Ectodermal cell (in vitro differentiated cells): ENCODE data around the gene DHRSX.
"Not testable (repeated sequence)": the region's sequence is repeated elsewhere in the genome, so short reads cannot be mapped to it uniquely, and the experiment has no call there.

Experiments used
- H3K27ac ChIP-seq: 2 replicates; pipeline ENCODE4 v1.7.0; 2013; ENCODE audit warnings: mild to moderate bottlenecking, low read depth, low read length; ENCODE audit not compliant: insufficient read depth, poor library complexity, severe bottlenecking
- H3K27me3 ChIP-seq: 2 replicates; pipeline ENCODE4 v1.7.0; 2013; ENCODE audit warnings: mild to moderate bottlenecking, low read length; ENCODE audit not compliant: insufficient read depth, control insufficient read depth, poor library complexity, severe bottlenecking
- H3K36me3 ChIP-seq: one replicate; pipeline ENCODE4 v1.7.0; 2013; ENCODE audit warnings: low read length; ENCODE audit not compliant: control insufficient read depth, insufficient read depth
- H3K4me1 ChIP-seq: one replicate; pipeline ENCODE4 v1.7.0; 2013; ENCODE audit warnings: low read length; ENCODE audit not compliant: control insufficient read depth, insufficient read depth
- H3K4me3 ChIP-seq: 2 replicates; pipeline ENCODE4 v1.7.0; 2013; ENCODE audit warnings: low read depth, low read length, control low read depth; ENCODE audit not compliant: insufficient read depth
- H3K9me3 ChIP-seq: 2 replicates; pipeline ENCODE4 v1.7.0; 2013; ENCODE audit warnings: mild to moderate bottlenecking, low read length, moderate library complexity; ENCODE audit not compliant: control insufficient read depth
- WGBS, 2 experiments: methylation state at CpG; one replicate each; pipeline ENCODE4 v1.1.7; 2013; ENCODE audit warnings: missing lambda C conversion rate in 2 of 2; 5-methylcytosine and 5-hydroxymethylcytosine counted together

The DHRSX gene

GRCh38 chrX:2520539-2520938 lies 19.8 kb upstream of the DHRSX start:
- H3K4me3 ChIP-seq, result no peak overlapping the region
- no peaks in the 10 kb centered on the region for H3K36me3 ChIP-seq
- no peak overlapping the region for H3K27ac ChIP-seq
- H3K27me3 ChIP-seq, result no peaks in the 10 kb centered on the region
- H3K4me1 ChIP-seq, result peaks cover 5% of the 10 kb centered on the region
- H3K9me3 ChIP-seq, result no peaks in the 10 kb centered on the region
- 90 to 93% methylated on average over 8 of the region's 8 CpGs for WGBS, 2 experiments

- H3K27me3 ChIP-seq, H3K9me3 ChIP-seq, H3K4me1 ChIP-seq, H3K4me3 ChIP-seq, H3K27ac ChIP-seq, H3K36me3 ChIP-seq: not testable (repeated sequence)
- 92 to 94% methylated on average over 3 of the region's 3 CpGs for WGBS, 2 experiments
These were observed 18.9 kb upstream of the DHRSX start for GRCh38 chrX:2519638-2520037.

DNA sequence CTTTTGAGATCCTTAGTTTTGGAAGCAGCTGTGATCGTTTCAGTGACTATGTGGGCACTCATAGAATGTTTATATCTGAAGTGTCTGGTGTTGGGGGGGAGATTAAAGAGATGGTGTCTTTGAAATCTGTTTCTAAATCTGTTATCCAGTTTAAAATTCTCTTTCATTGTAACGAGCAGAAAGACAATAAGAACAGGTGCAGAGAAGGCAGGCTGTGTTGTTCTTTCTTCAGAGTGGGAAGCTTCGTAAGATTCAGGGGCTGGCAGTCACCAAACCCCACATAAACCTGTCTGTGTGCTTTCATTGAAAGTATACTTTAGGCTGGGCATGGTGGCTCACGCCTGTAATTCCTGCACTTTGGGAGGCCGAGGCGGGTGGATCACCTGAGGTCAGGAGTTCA lies 16.3 kb upstream of the DHRSX start:
- Histone ChIP-seq H3K36me3 (no peaks in the 10 kb centered on the region), H3K27ac (no peak overlapping the region), H3K27me3 (no peaks in the 10 kb centered on the region), H3K4me3 (no peak overlapping the region), H3K4me1 (peaks cover 8% of the 10 kb centered on the region), H3K9me3 (no peaks in the 10 kb centered on the region)
- WGBS, 2 experiments, result 83 to 85% methylated on average over 6 of the region's 6 CpGs

DNA sequence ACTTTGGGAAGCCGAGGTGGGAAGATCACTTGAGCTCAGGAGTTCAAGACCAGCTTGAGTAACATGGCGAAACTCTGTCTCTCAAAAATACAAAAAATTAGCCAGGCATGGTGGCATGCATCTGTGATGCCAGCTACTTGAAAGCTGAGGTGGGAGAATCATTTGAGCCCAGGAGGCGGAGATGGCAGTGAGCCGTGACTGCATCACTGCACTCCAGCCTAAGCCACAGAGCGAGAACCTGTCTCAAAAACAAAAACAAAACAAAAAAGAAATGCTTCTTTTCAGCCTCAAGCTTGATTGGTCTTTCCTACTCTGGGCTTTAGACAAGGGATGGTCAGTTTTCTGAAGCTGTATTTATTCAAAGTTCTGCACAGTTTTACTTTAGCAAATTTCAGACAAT lies 15.8 kb upstream of the DHRSX start:
- H3K9me3 ChIP-seq, result no peaks in the 10 kb centered on the region
- no peak overlapping the region for H3K4me3 ChIP-seq
- no peaks in the 10 kb centered on the region for H3K36me3 ChIP-seq
- H3K27ac ChIP-seq, result no peak overlapping the region
- WGBS, 2 experiments, result 84 to 87% methylated on average over 5 of the region's 5 CpGs
- no peaks in the 10 kb centered on the region for H3K27me3 ChIP-seq
- H3K4me1 ChIP-seq, result peaks cover 8% of the 10 kb centered on the region

- Histone ChIP-seq H3K36me3 (no peaks in the 10 kb centered on the region), H3K27me3 (no peaks in the 10 kb centered on the region), H3K4me1 (peaks cover 8% of the 10 kb centered on the region), H3K4me3 (no peak overlapping the region), H3K27ac (no peak overlapping the region), H3K9me3 (no peaks in the 10 kb centered on the region)
- WGBS, 2 experiments, result 80 to 86% methylated on average over 5 of the region's 5 CpGs
These were observed 13.4 kb upstream of the DHRSX start for GRCh38 chrX:2514131-2514530.

DNA sequence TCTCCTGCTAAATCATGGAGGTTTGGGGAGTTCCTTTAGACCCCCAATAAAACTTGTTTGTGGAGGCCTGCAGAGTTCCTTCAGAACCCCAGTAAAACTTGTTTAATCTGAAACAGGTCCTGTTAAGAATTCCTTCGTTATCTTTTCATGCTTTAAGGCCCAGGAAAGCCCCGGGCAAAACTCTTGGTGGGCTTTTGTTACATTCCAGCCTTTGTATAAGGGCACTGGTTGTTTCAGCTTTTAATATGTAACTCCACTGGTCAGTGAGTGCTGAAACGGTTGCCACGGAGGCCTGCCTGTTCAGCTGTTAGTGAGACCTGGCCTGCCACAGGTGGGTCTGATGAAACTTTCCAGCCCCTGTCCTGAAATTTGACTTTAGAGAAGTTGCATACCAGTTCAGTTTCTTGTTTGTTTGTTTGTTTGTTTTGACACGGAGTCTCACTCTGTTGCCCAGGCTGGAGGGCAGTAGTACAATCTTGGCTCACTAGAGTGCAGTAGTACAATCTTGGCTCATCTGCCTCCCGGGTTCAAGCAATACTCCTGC lies 12.4 kb upstream of the DHRSX start:
- Histone ChIP-seq H3K27me3 (no peaks in the 10 kb centered on the region), H3K27ac (no peak overlapping the region), H3K4me1 (peaks cover 8% of the 10 kb centered on the region), H3K9me3 (no peaks in the 10 kb centered on the region), H3K4me3 (no peak overlapping the region), H3K36me3 (no peaks in the 10 kb centered on the region)
- 47 to 54% methylated on average over 6 of the region's 6 CpGs for WGBS, 2 experiments

- Histone ChIP-seq H3K4me3 (no peak overlapping the region), H3K27me3 (no peaks in the 10 kb centered on the region), H3K4me1 (peaks cover 8% of the 10 kb centered on the region), H3K36me3 (no peaks in the 10 kb centered on the region), H3K27ac (no peak overlapping the region), H3K9me3 (no peaks in the 10 kb centered on the region)
- 95 to 96% methylated on average over 7 to 8 of the region's 8 CpGs for WGBS, 2 experiments
These were observed 11.7 kb upstream of the DHRSX start for GRCh38 chrX:2512501-2512900.

DNA sequence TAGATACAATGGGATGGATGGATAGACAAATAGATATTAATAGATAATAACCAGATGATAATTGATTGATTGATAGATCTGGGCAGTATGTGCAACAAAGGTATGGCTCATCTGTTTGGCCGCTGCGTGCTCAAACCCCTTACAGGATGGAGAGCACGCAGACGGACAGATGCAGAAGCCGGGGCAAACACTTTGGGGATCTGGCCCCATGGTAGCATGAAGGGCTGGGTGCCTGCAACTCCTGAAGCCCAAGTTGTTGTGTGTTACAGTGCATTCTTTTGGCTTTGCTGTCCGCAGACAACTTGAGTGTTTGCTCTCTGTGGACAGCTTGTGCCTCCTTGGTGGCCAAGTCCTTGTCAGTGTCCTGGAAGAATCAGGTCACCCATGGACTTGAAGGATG lies 10.6 kb upstream of the DHRSX start:
- WGBS, 2 experiments, result 95% methylated on average over 6 of the region's 6 CpGs
- H3K9me3 ChIP-seq, result no peaks in the 10 kb centered on the region
- no peaks in the 10 kb centered on the region for H3K27me3 ChIP-seq
- H3K36me3 ChIP-seq, result no peaks in the 10 kb centered on the region
- no peak overlapping the region for H3K4me3 ChIP-seq
- H3K27ac ChIP-seq, result no peak overlapping the region
- H3K4me1 ChIP-seq, result peaks cover 3% of the 10 kb centered on the region

DNA sequence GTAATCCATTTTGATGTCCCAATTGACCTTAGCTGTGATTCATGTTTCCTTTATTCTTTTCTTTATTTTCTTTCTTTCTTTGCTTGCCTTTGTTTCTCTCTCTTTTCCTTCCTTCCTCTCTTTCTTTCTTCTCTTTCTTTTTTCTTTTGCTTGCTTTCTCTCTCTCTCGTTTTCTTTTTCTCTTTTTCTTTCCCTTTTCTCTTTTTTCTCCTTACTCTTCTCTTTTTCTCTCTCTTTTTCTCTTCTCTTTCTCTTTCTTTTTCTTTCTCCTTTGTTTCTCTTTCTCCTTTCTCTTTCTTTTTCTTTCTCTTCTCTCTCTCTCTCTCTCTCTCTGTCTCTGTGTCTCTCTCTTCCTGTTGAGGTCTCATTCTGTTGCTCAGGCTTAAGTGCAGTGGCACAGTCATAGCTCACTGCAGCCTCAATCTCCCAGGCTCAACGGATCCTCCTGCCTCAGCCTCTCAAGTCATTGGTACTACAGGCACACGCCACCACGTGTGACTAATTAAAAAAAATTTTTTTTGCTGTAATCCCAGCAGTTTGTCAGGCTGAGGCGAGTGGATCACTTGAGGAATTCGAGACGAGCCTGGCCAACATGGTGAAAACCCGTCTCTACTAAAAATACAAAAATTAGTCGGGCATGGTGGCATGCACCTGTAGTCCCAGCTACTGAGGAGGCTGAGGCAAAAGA lies 8.0 kb upstream of the DHRSX start:
- Histone ChIP-seq H3K4me3 (no peak overlapping the region), H3K27ac (no peak overlapping the region), H3K27me3 (no peaks in the 10 kb centered on the region), H3K9me3 (no peaks in the 10 kb centered on the region), H3K36me3 (no peaks in the 10 kb centered on the region), H3K4me1 (peaks cover 3% of the 10 kb centered on the region)
- WGBS, 2 experiments, result 92 to 94% methylated on average over 9 of the region's 9 CpGs

DNA sequence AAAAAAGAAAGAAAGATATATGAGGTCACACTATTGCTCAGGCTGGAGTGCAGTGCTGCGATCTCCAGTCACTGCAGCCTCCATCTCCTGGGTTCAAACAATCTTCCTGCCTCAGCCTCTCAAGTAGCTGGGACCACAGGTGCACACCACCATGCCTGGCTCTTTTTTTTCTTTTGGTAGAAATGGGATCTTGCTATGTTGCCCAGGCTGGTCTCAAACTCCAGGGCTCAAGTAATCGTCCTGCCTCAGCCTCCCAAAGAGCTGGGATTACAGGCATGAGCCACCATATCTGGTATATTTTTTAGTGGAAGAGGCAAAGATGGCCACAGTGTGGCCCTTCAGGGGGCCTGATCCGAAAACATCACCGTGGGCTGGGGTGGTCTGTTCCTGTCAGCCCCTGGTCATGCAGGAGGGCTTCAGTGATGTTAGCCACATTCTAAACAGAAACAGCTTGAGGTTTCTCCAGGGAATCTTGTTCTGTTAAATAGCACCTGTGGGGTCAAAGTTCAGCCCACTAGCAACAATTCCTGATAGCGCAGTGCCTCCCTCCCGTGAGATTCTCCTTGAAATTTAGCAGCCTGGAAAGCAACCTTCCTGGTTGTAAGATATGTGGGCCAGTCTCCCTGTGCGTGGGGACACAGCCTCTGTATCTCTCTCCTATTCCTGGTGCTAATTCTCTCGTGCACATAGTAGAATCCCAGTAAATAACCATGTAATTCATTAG lies 7.3 kb upstream of the DHRSX start:
- peaks cover 3% of the 10 kb centered on the region for H3K4me1 ChIP-seq
- no peaks in the 10 kb centered on the region for H3K36me3 ChIP-seq
- 83 to 90% methylated on average over 7 to 8 of the region's 8 CpGs for WGBS, 2 experiments
- no peak overlapping the region for H3K4me3 ChIP-seq
- H3K9me3 ChIP-seq, result no peaks in the 10 kb centered on the region
- H3K27ac ChIP-seq, result no peak overlapping the region
- H3K27me3 ChIP-seq, result no peaks in the 10 kb centered on the region
